HepG2 (cell line): Measurements from ENCODE around the gene FGD4. TPM values are rescaled to one million over a fixed set of nuclear protein-coding genes. Genes with fewer than 3 reads are reported as not detected.

Source experiments
- ATAC-seq: fragments of 200-7000 bp; cut with Tn5 transposase; 3 replicates; pipeline ENCODE4 v1.9.1; 2020; ENCODE audit warnings: mild to moderate bottlenecking, moderate library complexity
- BruUV-seq: library from RNA; stranded (reverse); fragments of 400-500 nt; replicated peaks from 2 replicates; lab custom pipeline; 2021; lab: Mats Ljungman, UMichigan
- CTCF ChIA-PET: fragments of 300-600 bp; formaldehyde crosslinking; extraction: SDS; loops from one replicate; lab custom pipeline; 2021; ENCODE audit warnings: low total read pairs, inconsistent platforms, low intra/inter-chr PET ratio; lab: Yijun Ruan, JAX
- POLR2A ChIA-PET: fragments of 350-600 bp; sonication (Branson Sonifier 250); formaldehyde crosslinking; loops from one replicate; lab custom pipeline; 2020; ENCODE audit warnings: antibody characterized with exemption, inconsistent platforms; lab: Yijun Ruan, JAX
- DNase-seq: peaks from one replicate; pipeline ENCODE4 v3.0.0-alpha.2; 2015; ENCODE audit warnings: low spot score
- FAIRE-seq: peaks from 3 replicates; lab custom pipeline; 2011; peaks lifted over from hg19 to GRCh38; lab: Jason Lieb, UNC
- H2AFZ ChIP-seq: one replicate; pipeline ENCODE4 v1.6.1; 2011; ENCODE audit warnings: low read length, inconsistent platforms
- H3K27ac ChIP-seq: fragments of 300-600 bp; 3 replicates; pipeline ENCODE4 v1.8.0; 2011; ENCODE audit warnings: mixed run types, mild to moderate bottlenecking, mixed read lengths, low read length, inconsistent platforms; ENCODE audit not compliant: insufficient read depth; ENCODE audit errors: extremely low read length
- H3K27me3 ChIP-seq, 2 experiments: fragments of 200-600 bp in 1 of 2; 2 replicates in 1 of 2; 3 replicates in 1 of 2; pipeline versions ENCODE4 v1.6.0 to v1.8.0; 2011; ENCODE audit warnings: low read length in 2 of 2, mild to moderate bottlenecking in 2 of 2, moderate library complexity in 2 of 2, inconsistent platforms in 1 of 2; ENCODE audit not compliant: insufficient read depth in 2 of 2, control insufficient read depth in 1 of 2
- H3K36me3 ChIP-seq, 2 experiments: fragments of 200-600 bp in 1 of 2; replicated peaks in 1 of 2; 2 replicates in 1 of 2; 3 replicates in 1 of 2; pipeline versions ENCODE4 v1.5.1 to v1.8.0; 2011; ENCODE audit warnings: low read length in 2 of 2, inconsistent platforms in 1 of 2; ENCODE audit not compliant: insufficient read depth in 2 of 2, control insufficient read depth in 1 of 2
- H3K4me1 ChIP-seq: 2 replicates; pipeline ENCODE4 v1.5.1; 2012; ENCODE audit warnings: low read length, inconsistent platforms; ENCODE audit not compliant: insufficient read depth
- H3K4me2 ChIP-seq: 2 replicates; pipeline ENCODE4 v1.6.0; 2011; ENCODE audit warnings: low read depth, low read length, inconsistent platforms
- H3K4me3 ChIP-seq, 3 experiments: fragments of 200-600 bp in 1 of 3; sonication (generic), shearing (Covaris generic) in 1 of 3; replicated peaks in 1 of 3; 2 replicates each; pipeline ENCODE4 v1.5.1; 2011 to 2016; ENCODE audit warnings: low read length in 3 of 3, inconsistent platforms in 2 of 3, low read depth in 2 of 3, mild to moderate bottlenecking in 2 of 3, control low read depth in 1 of 3, mixed read lengths in 1 of 3; ENCODE audit not compliant: insufficient read depth in 1 of 3
- H3K79me2 ChIP-seq: one replicate; pipeline ENCODE4 v1.6.1; 2011; ENCODE audit warnings: low read length, inconsistent platforms; ENCODE audit not compliant: insufficient read depth
- H3K9ac ChIP-seq: 2 replicates; pipeline ENCODE4 v1.6.0; 2011; ENCODE audit warnings: mild to moderate bottlenecking, low read depth, low read length, inconsistent platforms; ENCODE audit not compliant: insufficient read depth
- H3K9me3 ChIP-seq: 2 replicates; pipeline ENCODE4 v1.5.1; 2012; ENCODE audit warnings: mild to moderate bottlenecking, low read length
- H4K20me1 ChIP-seq: 2 replicates; pipeline ENCODE4 v1.6.0; 2011; ENCODE audit warnings: inconsistent platforms, mild to moderate bottlenecking, low read length, moderate library complexity; ENCODE audit not compliant: insufficient read depth
- ASH2L ChIP-seq: fragments of 300-600, 200-600 bp; sonication (generic); IDR thresholded peaks from 2 replicates; pipeline ENCODE4 v1.7.0; 2017; ENCODE audit warnings: low read depth, mild to moderate bottlenecking, moderate library complexity, mixed read lengths, low read length; ENCODE audit not compliant: insufficient read length
- CBX5 ChIP-seq: sonication (generic); formaldehyde crosslinking; IDR thresholded peaks from 2 replicates; pipeline ENCODE4 v1.4.0; 2020; ENCODE audit warnings: missing genetic modification reagents, borderline replicate concordance
- FOXK1 ChIP-seq: sonication (generic); formaldehyde crosslinking; IDR thresholded peaks from 2 replicates; pipeline ENCODE4 v1.4.0; 2020; ENCODE audit warnings: low read depth, missing genetic modification reagents, borderline replicate concordance
- KAT7 ChIP-seq: IDR thresholded peaks from 2 replicates; pipeline ENCODE4 v1.6.1; 2018; ENCODE audit warnings: borderline replicate concordance, missing compliant biosample characterization
- KLF13 ChIP-seq: sonication (generic); formaldehyde crosslinking; IDR thresholded peaks from 2 replicates; pipeline ENCODE4 v1.4.0; 2020; ENCODE audit warnings: mild to moderate bottlenecking, missing genetic modification reagents
- MEIS2 ChIP-seq: sonication (generic); formaldehyde crosslinking; IDR thresholded peaks from 2 replicates; pipeline ENCODE4 v1.9.0; 2021; ENCODE audit warnings: mild to moderate bottlenecking, missing genetic modification reagents
- NFIB ChIP-seq: sonication (generic); formaldehyde crosslinking; IDR thresholded peaks from 2 replicates; pipeline ENCODE4 v1.9.0; 2021; ENCODE audit warnings: missing genetic modification reagents, mild to moderate bottlenecking, borderline replicate concordance
- NFKB2 ChIP-seq: sonication (generic); formaldehyde crosslinking; IDR thresholded peaks from 2 replicates; pipeline ENCODE4 v1.4.0; 2020; ENCODE audit warnings: missing genetic modification reagents, borderline replicate concordance
- PHF8 ChIP-seq: sonication (generic); formaldehyde crosslinking; IDR thresholded peaks from 2 replicates; pipeline ENCODE4 v1.5.0; 2020; ENCODE audit warnings: missing genetic modification reagents
- PPARG ChIP-seq: conservative IDR thresholded peaks from 2 replicates; pipeline ENCODE4 v1.6.1; 2016; ENCODE audit warnings: missing biosample characterization, missing genetic modification reagents
- RNF219 ChIP-seq: sonication (generic); formaldehyde crosslinking; IDR thresholded peaks from 2 replicates; pipeline ENCODE4 v1.5.0; 2020; ENCODE audit warnings: mild to moderate bottlenecking, missing genetic modification reagents
- SNAI1 ChIP-seq: sonication (generic); formaldehyde crosslinking; IDR thresholded peaks from 2 replicates; pipeline ENCODE4 v1.5.0; 2020; ENCODE audit warnings: mild to moderate bottlenecking, missing genetic modification reagents, borderline replicate concordance
- TAF15 ChIP-seq: fragments of 200-400 bp; formaldehyde crosslinking; IDR thresholded peaks from one replicate; pipeline ENCODE4 v1.6.1; 2018; ENCODE audit warnings: mild to moderate bottlenecking, low read depth, low read length; ENCODE audit not compliant: poor library complexity, severe bottlenecking
- XBP1 ChIP-seq: sonication (generic); formaldehyde crosslinking; IDR thresholded peaks from 2 replicates; pipeline ENCODE4 v1.5.0; 2020; ENCODE audit warnings: missing genetic modification reagents
- ZNF367 ChIP-seq: sonication (generic); formaldehyde crosslinking; IDR thresholded peaks from 2 replicates; pipeline ENCODE4 v1.4.0; 2020; ENCODE audit warnings: missing genetic modification reagents, borderline replicate concordance
- ZNF383 ChIP-seq: sonication (generic); formaldehyde crosslinking; IDR thresholded peaks from 2 replicates; pipeline ENCODE4 v1.4.0; 2020; ENCODE audit warnings: missing genetic modification reagents, mild to moderate bottlenecking, borderline replicate concordance
- ZNF556 ChIP-seq: sonication (generic); formaldehyde crosslinking; IDR thresholded peaks from 2 replicates; pipeline ENCODE4 v1.4.0; 2020; ENCODE audit warnings: mild to moderate bottlenecking, missing genetic modification reagents, borderline replicate concordance
- ZNF772 ChIP-seq: sonication (generic); formaldehyde crosslinking; IDR thresholded peaks from 2 replicates; pipeline ENCODE4 v1.5.0; 2020; ENCODE audit warnings: mild to moderate bottlenecking, missing genetic modification reagents
- ZSCAN9 ChIP-seq: IDR thresholded peaks from 2 replicates; pipeline ENCODE4 v1.6.1; 2016; ENCODE audit warnings: borderline replicate concordance
- WGBS: methylation state at CpG from one replicate; pipeline ENCODE4 v1.1.6; 2017; ENCODE audit warnings: low lambda C conversion rate; 5-methylcytosine and 5-hydroxymethylcytosine counted together
- in situ Hi-C: cut with HindIII; loops from 2 replicates; pipeline ENCODE4 v1.10.0; 2017; ENCODE audit warnings: low pct_unique_long_range_greater_than_20kb; ENCODE audit not compliant: extremely low pct_ligation_motif_present
- intact Hi-C: fragments of 100-400 bp; cut with micrococcal nuclease; formaldehyde crosslinking; loops from one replicate; pipeline ENCODE4 v1.10.0; 2022; ENCODE audit not compliant: unreplicated experiment
- polyA plus RNA-seq, 8 experiments: library from polyadenylated mRNA; depleted of rRNA in 3 of 8; stranded (reverse) in 7 of 8; unstranded in 1 of 8; fragments of >200 nt; fragmentation: Illumina TruSeq in 4 of 8; extraction: Trizol in 4 of 8; gene quantifications; 2 replicates each; pipeline versions ENCODE4 v1.2.1 to v1.2.3, GENCODE V29; 2011 to 2016; ENCODE audit warnings: low read depth in 4 of 8, missing spikeins in 1 of 8, mixed read lengths in 1 of 8; ENCODE audit not compliant: insufficient read depth in 1 of 8
- total RNA-seq, 5 experiments: library from RNA; depleted of rRNA; stranded (reverse); fragments of >200 nt; fragmentation: Illumina TruSeq; extraction: Trizol; gene quantifications; 2 replicates each; pipeline ENCODE4 v1.2.3, GENCODE V29; 2016; ENCODE audit warnings: low read depth in 1 of 5
- TF ChIP-seq, protein P1 (sequence below): sonication (generic); formaldehyde crosslinking; IDR thresholded peaks from 2 replicates; pipeline ENCODE4 v1.5.0; 2020; ENCODE audit warnings: missing genetic modification reagents

The FGD4 gene
- total and polyA plus RNA-seq, 2 of the 13 experiments (the other 11 are each of a cell fraction or from before 2014, with no cell fraction given) = 4.6 to 6.6 TPM

GRCh38 chr12:32517966-32518365 lies 118.6 kb downstream of the FGD4 start:
- Histone ChIP-seq H3K36me3 (no peaks in the 10 kb centered on the region), H3K4me3 (no peak overlapping the region), H3K4me2 (no peak overlapping the region), H3K9ac (no peak overlapping the region), H4K20me1 (no peaks in the 10 kb centered on the region), H3K27me3 (no peaks in the 10 kb centered on the region), H2AFZ (no peak overlapping the region), H3K27ac (no peak overlapping the region), H3K9me3 (no peaks in the 10 kb centered on the region), H3K79me2 (no peaks in the 10 kb centered on the region), H3K4me1 (peaks cover 7% of the 10 kb centered on the region; the same call in 1 of the 2 replicates)
- DNase-seq (no peak), ATAC-seq (no peak), FAIRE-seq (no peak)
- no TSS peak for BruUV-seq
- intact Hi-C loops (no loop called here), in situ Hi-C loops (no loop called here)
- TF ChIP-seq TAF15 = no peak
- TF ChIP-seq CBX5 (CRISPR knock-in tag) = no peak
- TF ChIP-seq, protein P1, sequence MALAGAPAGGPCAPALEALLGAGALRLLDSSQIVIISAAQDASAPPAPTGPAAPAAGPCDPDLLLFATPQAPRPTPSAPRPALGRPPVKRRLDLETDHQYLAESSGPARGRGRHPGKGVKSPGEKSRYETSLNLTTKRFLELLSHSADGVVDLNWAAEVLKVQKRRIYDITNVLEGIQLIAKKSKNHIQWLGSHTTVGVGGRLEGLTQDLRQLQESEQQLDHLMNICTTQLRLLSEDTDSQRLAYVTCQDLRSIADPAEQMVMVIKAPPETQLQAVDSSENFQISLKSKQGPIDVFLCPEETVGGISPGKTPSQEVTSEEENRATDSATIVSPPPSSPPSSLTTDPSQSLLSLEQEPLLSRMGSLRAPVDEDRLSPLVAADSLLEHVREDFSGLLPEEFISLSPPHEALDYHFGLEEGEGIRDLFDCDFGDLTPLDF (CRISPR knock-in tag) = no peak
- no peak for TF ChIP-seq KLF13 (CRISPR knock-in tag)
- no peak for TF ChIP-seq ASH2L
- no peak for TF ChIP-seq KAT7
- TF ChIP-seq PPARG (CRISPR knock-in tag) = no peak
- TF ChIP-seq SNAI1 = no peak
- no peak for TF ChIP-seq NFKB2 (CRISPR knock-in tag)
- TF ChIP-seq ZNF772 (CRISPR knock-in tag) = no peak
- no peak for TF ChIP-seq RNF219
- TF ChIP-seq PHF8 (CRISPR knock-in tag) = no peak
- no peak for TF ChIP-seq ZSCAN9 (CRISPR knock-in tag)
- no peak for TF ChIP-seq MEIS2 (CRISPR knock-in tag)
- no peak for TF ChIP-seq FOXK1 (CRISPR knock-in tag)
- TF ChIP-seq ZNF367 (CRISPR knock-in tag) = no peak
- TF ChIP-seq NFIB (CRISPR knock-in tag) = no peak
- no peak for TF ChIP-seq ZNF556
- no peak for TF ChIP-seq ZNF383
- TF ChIP-seq XBP1 (CRISPR knock-in tag) = no peak
- CTCF ChIA-PET = no interaction called here
- POLR2A ChIA-PET = no interaction called here
- WGBS = 92% methylated on average over 5 of the region's 5 CpGs
